ENCODE results near the gene TMEM254. TPM values are rescaled to one million over a fixed set of nuclear protein-coding genes. Genes with fewer than 3 reads are reported as not detected.

The TMEM254 gene
- total and polyA plus RNA-seq, 2 experiments from 2014 or later = 21.1 to 21.5 TPM

DNA sequence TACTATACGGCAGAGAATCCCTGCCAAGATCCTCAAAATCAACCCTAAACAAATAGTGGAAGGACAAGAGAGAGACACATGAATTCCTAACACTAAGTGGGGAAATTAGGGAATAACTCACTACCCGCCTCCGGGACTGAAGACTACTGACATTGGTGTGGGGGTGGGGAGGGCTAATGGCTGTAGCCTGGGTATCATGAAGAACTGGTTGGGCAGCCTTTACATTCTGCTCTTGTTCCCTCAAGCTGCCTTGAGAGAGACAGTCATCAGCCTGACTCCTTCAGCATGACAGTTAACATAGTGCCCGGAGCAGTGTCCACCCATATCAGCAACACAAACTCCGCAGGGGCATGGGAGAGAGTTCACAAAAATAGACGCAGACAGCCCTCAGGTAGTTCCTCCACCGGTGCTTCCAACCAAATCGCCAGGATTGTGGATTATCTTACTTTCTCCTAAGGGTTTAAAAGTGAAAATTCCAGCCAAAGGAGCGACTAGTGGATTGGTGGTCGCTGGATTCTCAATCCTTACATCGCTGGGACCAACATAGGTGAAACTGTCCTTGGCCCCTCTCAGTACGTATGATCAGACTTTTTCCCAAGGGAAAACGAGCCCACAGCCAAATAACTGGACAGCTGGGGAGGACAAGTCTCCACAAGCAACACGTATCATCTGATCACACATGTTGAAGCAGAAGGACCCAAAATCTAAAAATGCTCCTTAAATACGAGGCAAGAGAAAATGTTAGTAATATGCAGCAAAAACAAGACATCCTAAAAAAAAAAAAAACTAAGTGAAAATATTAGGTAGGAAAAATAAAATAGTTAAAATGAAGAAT lies 22.6 kb downstream of the TMEM254 start:
- Histone ChIP-seq H4K20me1 (replicated peaks; ENCODE audit: insufficient read depth) (no peaks in the 10 kb centered on the region), H2AFZ (peak overlapping the region; percentile 53), H3K36me3 (ENCODE audit: insufficient read depth) (no peaks in the 10 kb centered on the region), H3K4me3 (no peak overlapping the region), H3K27me3 (ENCODE audit: insufficient read depth) (no peaks in the 10 kb centered on the region), H3F3A (replicated peaks; ENCODE audit: low read depth) (no peaks in the 10 kb centered on the region), H3K4me2 (peak overlapping the region; percentile 64), H3K9me2 (ENCODE audit: insufficient read depth) (no peaks in the 10 kb centered on the region), H3K27ac (ENCODE audit: low read depth) (no peak overlapping the region), H3K4me1 (ENCODE audit: insufficient read depth) (peaks cover 33% of the 10 kb centered on the region), H3K79me2 (replicated peaks; ENCODE audit: insufficient read depth) (no peaks in the 10 kb centered on the region)
- Mint-ChIP-seq H3K4me1 (peaks cover 30% of the 10 kb centered on the region), H3K36me3 (ENCODE audit: low read depth) (no peaks in the 10 kb centered on the region), H3K27ac (peak overlapping the region; percentile 38; the same call in 1 of the 2 replicates), H3K27me3 (ENCODE audit: insufficient read depth, low read depth, poor library complexity) (peaks cover 6% of the 10 kb centered on the region), H3K4me3 (no peak overlapping the region), H3K9me3 (no peaks in the 10 kb centered on the region)
- DNase-seq (ENCODE audit: low spot score) (peak; percentile 26), ATAC-seq (peak; percentile 57)
- TF ChIP-seq REST (IDR thresholded peaks at IDR 0.05; ENCODE audit: unreplicated experiment) (no peak), ZNF114 (CRISPR knock-in tag; IDR thresholded peaks at IDR 0.05) (no peak), ZNF462 (CRISPR knock-in tag; IDR thresholded peaks at IDR 0.05) (no peak), JUNB (IDR thresholded peaks at IDR 0.05; ENCODE audit: unreplicated experiment) (no peak), CTCF (conservative IDR thresholded peaks at IDR 0.05; ENCODE audit: low read depth in 2 of 2) (no peak), NANOG (IDR thresholded peaks at IDR 0.05; ENCODE audit: borderline replicate concordance) (no peak), POLR2AphosphoS5 (IDR thresholded peaks at IDR 0.05; ENCODE audit: low read depth) (no peak), STAT1 (IDR thresholded peaks at IDR 0.05; ENCODE audit: unreplicated experiment) (no peak), EZH2 (IDR thresholded peaks at IDR 0.05; ENCODE audit: low read depth, unreplicated experiment) (no peak), EZH2phosphoT487 (IDR thresholded peaks at IDR 0.05; ENCODE audit: unreplicated experiment) (no peak), ZNF331 (CRISPR knock-in tag; IDR thresholded peaks at IDR 0.05; ENCODE audit: low read depth) (no peak), CREB1 (CRISPR knock-in tag; IDR thresholded peaks at IDR 0.05; ENCODE audit: low read depth) (no peak)
- TF ChIP-seq, protein P1, sequence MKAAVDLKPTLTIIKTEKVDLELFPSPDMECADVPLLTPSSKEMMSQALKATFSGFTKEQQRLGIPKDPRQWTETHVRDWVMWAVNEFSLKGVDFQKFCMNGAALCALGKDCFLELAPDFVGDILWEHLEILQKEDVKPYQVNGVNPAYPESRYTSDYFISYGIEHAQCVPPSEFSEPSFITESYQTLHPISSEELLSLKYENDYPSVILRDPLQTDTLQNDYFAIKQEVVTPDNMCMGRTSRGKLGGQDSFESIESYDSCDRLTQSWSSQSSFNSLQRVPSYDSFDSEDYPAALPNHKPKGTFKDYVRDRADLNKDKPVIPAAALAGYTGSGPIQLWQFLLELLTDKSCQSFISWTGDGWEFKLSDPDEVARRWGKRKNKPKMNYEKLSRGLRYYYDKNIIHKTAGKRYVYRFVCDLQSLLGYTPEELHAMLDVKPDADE (IDR thresholded peaks at IDR 0.05) = no peak
